ENCODE results near the gene UBE2B.
A peak's percentile ranks its signal among the peaks of the same experiment; 100 is the strongest.
"Not testable (repeated sequence)": the region's sequence is repeated elsewhere in the genome, so short reads cannot be mapped to it uniquely, and the experiment has no call there.

Gene UBE2B

GRCh38 chr5:134370871-134371833 is at the start of gene UBE2B:
Gene UBE2B, plus strand, starts transcription at chr5:134371569. Its CDS starts 27 bp downstream, at chr5:134371596.
- DNase-seq (ENCODE audit: low spot score): peak; percentile 96

- no peak for DNase-seq (ENCODE audit: low spot score)
Observed at GRCh38 chr5:134327327-134327726, 44.0 kb upstream of the UBE2B start.

- no peak for DNase-seq (ENCODE audit: low spot score)
Observed at GRCh38 chr5:134328619-134329018, 42.8 kb upstream of the UBE2B start.

GRCh38 chr5:134336833-134337232 is 34.5 kb upstream of the UBE2B start:
- DNase-seq (ENCODE audit: low spot score): not testable (repeated sequence)

GRCh38 chr5:134343500-134343899 is 27.9 kb upstream of the UBE2B start:
- DNase-seq (ENCODE audit: low spot score): not testable (repeated sequence)

- not testable (repeated sequence) for DNase-seq (ENCODE audit: low spot score)
Observed at GRCh38 chr5:134345476-134345875, 25.9 kb upstream of the UBE2B start.

GRCh38 chr5:134345996-134346395 is 25.4 kb upstream of the UBE2B start:
- no peak for DNase-seq (ENCODE audit: low spot score)

GRCh38 chr5:134349463-134349862 is 21.9 kb upstream of the UBE2B start:
- no peak for DNase-seq (ENCODE audit: low spot score)

- DNase-seq (ENCODE audit: low spot score): no peak
Observed at GRCh38 chr5:134355681-134356080, 15.7 kb upstream of the UBE2B start.

- DNase-seq (ENCODE audit: low spot score): no peak
Observed at GRCh38 chr5:134365604-134366003, 5.8 kb upstream of the UBE2B start.

GRCh38 chr5:134370311-134370870 is 978 bp upstream of the UBE2B start:
- peak; percentile 9 for DNase-seq (ENCODE audit: low spot score)

- peak; percentile 36 for DNase-seq (ENCODE audit: low spot score)
Observed at GRCh38 chr5:134371834-134372340, 518 bp downstream of the UBE2B start.

- not testable (repeated sequence) for DNase-seq (ENCODE audit: low spot score)
Observed at GRCh38 chr5:134373633-134374032, 2.3 kb downstream of the UBE2B start.

GRCh38 chr5:134374232-134374631 is 2.9 kb downstream of the UBE2B start:
- DNase-seq (ENCODE audit: low spot score): no peak

- no peak for DNase-seq (ENCODE audit: low spot score)
Observed at GRCh38 chr5:134380346-134380745, 9.0 kb downstream of the UBE2B start.

- not testable (repeated sequence) for DNase-seq (ENCODE audit: low spot score)
Observed at GRCh38 chr5:134382204-134382603, 10.8 kb downstream of the UBE2B start.

- DNase-seq (ENCODE audit: low spot score): no peak
Observed at GRCh38 chr5:134383980-134384697, 12.8 kb downstream of the UBE2B start.

GRCh38 chr5:134387443-134387842 is 16.1 kb downstream of the UBE2B start:
- DNase-seq (ENCODE audit: low spot score): no peak

GRCh38 chr5:134392301-134392700 is 20.9 kb downstream of the UBE2B start:
- no peak for DNase-seq (ENCODE audit: low spot score)

GRCh38 chr5:134394932-134395331 is 23.6 kb downstream of the UBE2B start:
- no peak for DNase-seq (ENCODE audit: low spot score)

- DNase-seq (ENCODE audit: low spot score): no peak
Observed at GRCh38 chr5:134396274-134396673, 24.9 kb downstream of the UBE2B start.

- no peak for DNase-seq (ENCODE audit: low spot score)
Observed at GRCh38 chr5:134397196-134397595, 25.8 kb downstream of the UBE2B start.
